ENCODE data around the gene LIMCH1. TPM values are rescaled to one million over a fixed set of nuclear protein-coding genes. Genes with fewer than 3 reads are reported as not detected.

LIMCH1 gene
- polyA plus RNA-seq, 1 donor (not counting 4 experiments of a cell fraction or from before 2014, with no cell fraction given), result 1.1 TPM

- Histone ChIP-seq H3K27me3 (ENCODE audit: control insufficient read depth, extremely low read depth, insufficient read depth, low read length) (no peaks in the 10 kb centered on the region), H3K4me2 (ENCODE audit: control insufficient read depth, extremely low read depth, insufficient read depth, low read depth, low read length) (no peak overlapping the region), H3K9me1 (ENCODE audit: control insufficient read depth, extremely low read depth, insufficient read depth, low read length) (no peaks in the 10 kb centered on the region), H3K27ac (ENCODE audit: control insufficient read depth, insufficient read depth, low read length) (no peak overlapping the region), H3K4me1 (ENCODE audit: control insufficient read depth, extremely low read depth, insufficient read depth, low read length) (no peaks in the 10 kb centered on the region), H4K20me1 (ENCODE audit: control insufficient read depth, extremely low read depth, insufficient read depth, low read length) (no peaks in the 10 kb centered on the region), H3K9ac (ENCODE audit: control insufficient read depth, extremely low read depth, insufficient read depth, low read length) (no peak overlapping the region), H3K36me3 (ENCODE audit: control insufficient read depth in 2 of 2, extremely low read depth in 1 of 2, insufficient read depth in 2 of 2, low read length in 2 of 2) (no peaks in the 10 kb centered on the region), H3K9me3 (ENCODE audit: control insufficient read depth, low read depth, low read length) (no peaks in the 10 kb centered on the region), H3K79me2 (ENCODE audit: control insufficient read depth, insufficient read depth, low read length) (no peaks in the 10 kb centered on the region), H3K4me3 (ENCODE audit: control insufficient read depth in 2 of 3, extremely low read depth in 1 of 3, insufficient read depth in 2 of 3, low read depth in 1 of 3, low read length in 3 of 3) (no peak overlapping the region), H2AFZ (ENCODE audit: control insufficient read depth, low read length) (no peak overlapping the region)
- TF ChIP-seq, protein P1, sequence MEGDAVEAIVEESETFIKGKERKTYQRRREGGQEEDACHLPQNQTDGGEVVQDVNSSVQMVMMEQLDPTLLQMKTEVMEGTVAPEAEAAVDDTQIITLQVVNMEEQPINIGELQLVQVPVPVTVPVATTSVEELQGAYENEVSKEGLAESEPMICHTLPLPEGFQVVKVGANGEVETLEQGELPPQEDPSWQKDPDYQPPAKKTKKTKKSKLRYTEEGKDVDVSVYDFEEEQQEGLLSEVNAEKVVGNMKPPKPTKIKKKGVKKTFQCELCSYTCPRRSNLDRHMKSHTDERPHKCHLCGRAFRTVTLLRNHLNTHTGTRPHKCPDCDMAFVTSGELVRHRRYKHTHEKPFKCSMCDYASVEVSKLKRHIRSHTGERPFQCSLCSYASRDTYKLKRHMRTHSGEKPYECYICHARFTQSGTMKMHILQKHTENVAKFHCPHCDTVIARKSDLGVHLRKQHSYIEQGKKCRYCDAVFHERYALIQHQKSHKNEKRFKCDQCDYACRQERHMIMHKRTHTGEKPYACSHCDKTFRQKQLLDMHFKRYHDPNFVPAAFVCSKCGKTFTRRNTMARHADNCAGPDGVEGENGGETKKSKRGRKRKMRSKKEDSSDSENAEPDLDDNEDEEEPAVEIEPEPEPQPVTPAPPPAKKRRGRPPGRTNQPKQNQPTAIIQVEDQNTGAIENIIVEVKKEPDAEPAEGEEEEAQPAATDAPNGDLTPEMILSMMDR (optimal IDR thresholded peaks at IDR 0.05 in 1 of 3, IDR thresholded peaks at IDR 0.05 in 1 of 3, conservative IDR thresholded peaks at IDR 0.05 in 1 of 3; ENCODE audit: extremely low read depth in 1 of 3, insufficient read depth in 2 of 3, low read length in 3 of 3), result no peak
- TF ChIP-seq EZH2 (IDR thresholded peaks at IDR 0.05; ENCODE audit: low read length), result no peak
- dilution Hi-C loops (cut with MboI; ENCODE audit: extremely low pct_ligation_motif_present, low sequenced_read_pairs), result no loop called here
- FAIRE-seq (no peak), DNase-seq (ENCODE audit: low read depth, low spot score) (no peak)
Observed at GRCh38 chr4:41628936-41629335, 91.0 kb downstream of the LIMCH1 start.

DNA sequence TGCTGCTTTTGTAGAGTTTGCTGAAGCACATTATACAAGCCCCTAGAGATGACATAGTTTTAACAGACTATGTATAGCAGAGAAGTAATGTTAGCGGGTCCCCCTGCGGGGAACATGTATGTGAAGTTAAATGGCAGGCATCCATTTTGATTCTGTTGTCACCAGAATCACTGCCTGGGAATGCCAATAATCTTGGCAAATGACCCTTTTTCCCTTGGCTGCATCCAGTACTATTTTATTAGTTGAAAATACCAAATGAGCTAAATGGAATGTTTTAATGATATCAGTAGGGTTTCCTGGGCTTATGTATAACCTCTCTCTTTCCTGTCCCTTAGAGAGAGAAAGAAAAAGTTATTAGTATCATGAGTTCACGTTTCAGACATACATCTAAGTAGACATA lies 93.6 kb downstream of the LIMCH1 start:
- Histone ChIP-seq H3K4me3 (ENCODE audit: control insufficient read depth in 2 of 3, extremely low read depth in 1 of 3, insufficient read depth in 2 of 3, low read depth in 1 of 3, low read length in 3 of 3) (no peak overlapping the region), H3K9me1 (ENCODE audit: control insufficient read depth, extremely low read depth, insufficient read depth, low read length) (no peaks in the 10 kb centered on the region), H3K9me3 (ENCODE audit: control insufficient read depth, low read depth, low read length) (no peaks in the 10 kb centered on the region), H3K4me1 (ENCODE audit: control insufficient read depth, extremely low read depth, insufficient read depth, low read length) (no peaks in the 10 kb centered on the region), H3K36me3 (ENCODE audit: control insufficient read depth in 2 of 2, extremely low read depth in 1 of 2, insufficient read depth in 2 of 2, low read length in 2 of 2) (no peaks in the 10 kb centered on the region), H3K4me2 (ENCODE audit: control insufficient read depth, extremely low read depth, insufficient read depth, low read depth, low read length) (no peak overlapping the region), H3K9ac (ENCODE audit: control insufficient read depth, extremely low read depth, insufficient read depth, low read length) (no peak overlapping the region), H4K20me1 (ENCODE audit: control insufficient read depth, extremely low read depth, insufficient read depth, low read length) (no peaks in the 10 kb centered on the region), H2AFZ (ENCODE audit: control insufficient read depth, low read length) (no peak overlapping the region), H3K27me3 (ENCODE audit: control insufficient read depth, extremely low read depth, insufficient read depth, low read length) (no peaks in the 10 kb centered on the region), H3K79me2 (ENCODE audit: control insufficient read depth, insufficient read depth, low read length) (no peaks in the 10 kb centered on the region), H3K27ac (ENCODE audit: control insufficient read depth, insufficient read depth, low read length) (no peak overlapping the region)
- no peak for TF ChIP-seq EZH2 (IDR thresholded peaks at IDR 0.05; ENCODE audit: low read length)
- TF ChIP-seq, protein P1 (optimal IDR thresholded peaks at IDR 0.05 in 1 of 3, IDR thresholded peaks at IDR 0.05 in 1 of 3, conservative IDR thresholded peaks at IDR 0.05 in 1 of 3; ENCODE audit: extremely low read depth in 1 of 3, insufficient read depth in 2 of 3, low read length in 3 of 3), result no peak
- dilution Hi-C loops (cut with MboI; ENCODE audit: extremely low pct_ligation_motif_present, low sequenced_read_pairs), result no loop called here
- DNase-seq (ENCODE audit: low read depth, low spot score), result no peak
- FAIRE-seq, result no peak

Measured in keratinocyte (primary cell).